HepG2 (cell line): Measurements from ENCODE around the gene RMI2. TPM values are rescaled to one million over a fixed set of nuclear protein-coding genes. Genes with fewer than 3 reads are reported as not detected.

Experiments used
- ATAC-seq: fragments of 200-7000 bp; cut with Tn5 transposase; 3 replicates; pipeline ENCODE4 v1.9.1; 2020; ENCODE audit warnings: mild to moderate bottlenecking, moderate library complexity
- BruUV-seq: library from RNA; stranded (reverse); fragments of 400-500 nt; replicated peaks from 2 replicates; lab custom pipeline; 2021; lab: Mats Ljungman, UMichigan
- CTCF ChIA-PET: fragments of 300-600 bp; formaldehyde crosslinking; extraction: SDS; loops from one replicate; lab custom pipeline; 2021; ENCODE audit warnings: low total read pairs, inconsistent platforms, low intra/inter-chr PET ratio; lab: Yijun Ruan, JAX
- POLR2A ChIA-PET: fragments of 350-600 bp; sonication (Branson Sonifier 250); formaldehyde crosslinking; loops from one replicate; lab custom pipeline; 2020; ENCODE audit warnings: antibody characterized with exemption, inconsistent platforms; lab: Yijun Ruan, JAX
- DNase-seq: peaks from one replicate; pipeline ENCODE4 v3.0.0-alpha.2; 2015; ENCODE audit warnings: low spot score
- FAIRE-seq: peaks from 3 replicates; lab custom pipeline; 2011; peaks lifted over from hg19 to GRCh38; lab: Jason Lieb, UNC
- H2AFZ ChIP-seq: one replicate; pipeline ENCODE4 v1.6.1; 2011; ENCODE audit warnings: low read length, inconsistent platforms
- H3K27ac ChIP-seq: fragments of 300-600 bp; 3 replicates; pipeline ENCODE4 v1.8.0; 2011; ENCODE audit warnings: mixed run types, mild to moderate bottlenecking, mixed read lengths, low read length, inconsistent platforms; ENCODE audit not compliant: insufficient read depth; ENCODE audit errors: extremely low read length
- H3K27me3 ChIP-seq, 2 experiments: fragments of 200-600 bp in 1 of 2; 2 replicates in 1 of 2; 3 replicates in 1 of 2; pipeline versions ENCODE4 v1.6.0 to v1.8.0; 2011; ENCODE audit warnings: low read length in 2 of 2, mild to moderate bottlenecking in 2 of 2, moderate library complexity in 2 of 2, inconsistent platforms in 1 of 2; ENCODE audit not compliant: insufficient read depth in 2 of 2, control insufficient read depth in 1 of 2
- H3K36me3 ChIP-seq, 2 experiments: fragments of 200-600 bp in 1 of 2; replicated peaks in 1 of 2; 2 replicates in 1 of 2; 3 replicates in 1 of 2; pipeline versions ENCODE4 v1.5.1 to v1.8.0; 2011; ENCODE audit warnings: low read length in 2 of 2, inconsistent platforms in 1 of 2; ENCODE audit not compliant: insufficient read depth in 2 of 2, control insufficient read depth in 1 of 2
- H3K4me1 ChIP-seq: 2 replicates; pipeline ENCODE4 v1.5.1; 2012; ENCODE audit warnings: low read length, inconsistent platforms; ENCODE audit not compliant: insufficient read depth
- H3K4me2 ChIP-seq: 2 replicates; pipeline ENCODE4 v1.6.0; 2011; ENCODE audit warnings: low read depth, low read length, inconsistent platforms
- H3K4me3 ChIP-seq, 3 experiments: fragments of 200-600 bp in 1 of 3; sonication (generic), shearing (Covaris generic) in 1 of 3; replicated peaks in 1 of 3; 2 replicates each; pipeline ENCODE4 v1.5.1; 2011 to 2016; ENCODE audit warnings: low read length in 3 of 3, inconsistent platforms in 2 of 3, low read depth in 2 of 3, mild to moderate bottlenecking in 2 of 3, control low read depth in 1 of 3, mixed read lengths in 1 of 3; ENCODE audit not compliant: insufficient read depth in 1 of 3
- H3K79me2 ChIP-seq: one replicate; pipeline ENCODE4 v1.6.1; 2011; ENCODE audit warnings: low read length, inconsistent platforms; ENCODE audit not compliant: insufficient read depth
- H3K9ac ChIP-seq: 2 replicates; pipeline ENCODE4 v1.6.0; 2011; ENCODE audit warnings: mild to moderate bottlenecking, low read depth, low read length, inconsistent platforms; ENCODE audit not compliant: insufficient read depth
- H3K9me3 ChIP-seq: 2 replicates; pipeline ENCODE4 v1.5.1; 2012; ENCODE audit warnings: mild to moderate bottlenecking, low read length
- H4K20me1 ChIP-seq: 2 replicates; pipeline ENCODE4 v1.6.0; 2011; ENCODE audit warnings: inconsistent platforms, mild to moderate bottlenecking, low read length, moderate library complexity; ENCODE audit not compliant: insufficient read depth
- CCAR2 ChIP-seq: fragments of 200-400 bp; formaldehyde crosslinking; optimal IDR thresholded peaks from 2 replicates; pipeline ENCODE3; 2018; ENCODE audit warnings: low read depth, mild to moderate bottlenecking, low read length, moderate library complexity
- FOSL2 ChIP-seq: sonication (generic); formaldehyde crosslinking; IDR thresholded peaks from 2 replicates; pipeline ENCODE4 v1.4.0; 2020; ENCODE audit warnings: missing genetic modification reagents
- JUND ChIP-seq: sonication (generic); formaldehyde crosslinking; IDR thresholded peaks from 2 replicates; pipeline ENCODE4 v1.8.0; 2022; ENCODE audit warnings: mild to moderate bottlenecking, missing genetic modification reagents
- POLR2A ChIP-seq, 2 experiments: IDR thresholded peaks; 2 replicates each; pipeline ENCODE4 v1.6.1; 2011; ENCODE audit warnings: low read depth in 2 of 2, low read length in 2 of 2, mild to moderate bottlenecking in 1 of 2, moderate library complexity in 1 of 2; ENCODE audit not compliant: insufficient read depth in 1 of 2
- POLR2AphosphoS5 ChIP-seq: IDR thresholded peaks from 2 replicates; pipeline ENCODE4 v1.6.1; 2012; ENCODE audit warnings: low read depth, low read length
- THRA ChIP-seq: sonication (generic); formaldehyde crosslinking; IDR thresholded peaks from 2 replicates; pipeline ENCODE4 v1.4.0; 2020; ENCODE audit warnings: missing genetic modification reagents, borderline replicate concordance
- ZNF136 ChIP-seq: sonication (generic); formaldehyde crosslinking; IDR thresholded peaks from 2 replicates; pipeline ENCODE4 v1.8.1; 2022; ENCODE audit warnings: low read depth, mild to moderate bottlenecking, moderate library complexity, missing genetic modification reagents
- ZNF18 ChIP-seq: sonication (generic); formaldehyde crosslinking; IDR thresholded peaks from 2 replicates; pipeline ENCODE4 v1.8.0; 2022; ENCODE audit warnings: mild to moderate bottlenecking, missing genetic modification reagents; ENCODE audit not compliant: insufficient replicate concordance
- ZNF260 ChIP-seq: sonication (generic); formaldehyde crosslinking; IDR thresholded peaks from 2 replicates; pipeline ENCODE4 v1.4.0; 2020; ENCODE audit warnings: missing genetic modification reagents, low read depth, mild to moderate bottlenecking, borderline replicate concordance
- ZNF280B ChIP-seq: sonication (generic); formaldehyde crosslinking; IDR thresholded peaks from 2 replicates; pipeline ENCODE4 v1.5.0; 2020; ENCODE audit warnings: missing genetic modification reagents, mild to moderate bottlenecking, borderline replicate concordance
- ZNF781 ChIP-seq: sonication (generic); formaldehyde crosslinking; IDR thresholded peaks from 2 replicates; pipeline ENCODE4 v1.5.1; 2020; ENCODE audit warnings: borderline replicate concordance, mild to moderate bottlenecking, missing genetic modification reagents; ENCODE audit errors: not compliant biosample characterization
- ZXDC ChIP-seq: sonication (generic); formaldehyde crosslinking; IDR thresholded peaks from 2 replicates; pipeline ENCODE4 v1.5.0; 2020; ENCODE audit warnings: mild to moderate bottlenecking, missing genetic modification reagents
- WGBS: methylation state at CpG from one replicate; pipeline ENCODE4 v1.1.6; 2017; ENCODE audit warnings: low lambda C conversion rate; 5-methylcytosine and 5-hydroxymethylcytosine counted together
- in situ Hi-C: cut with HindIII; loops from 2 replicates; pipeline ENCODE4 v1.10.0; 2017; ENCODE audit warnings: low pct_unique_long_range_greater_than_20kb; ENCODE audit not compliant: extremely low pct_ligation_motif_present
- intact Hi-C: fragments of 100-400 bp; cut with micrococcal nuclease; formaldehyde crosslinking; loops from one replicate; pipeline ENCODE4 v1.10.0; 2022; ENCODE audit not compliant: unreplicated experiment
- polyA plus RNA-seq, 8 experiments: library from polyadenylated mRNA; depleted of rRNA in 3 of 8; stranded (reverse) in 7 of 8; unstranded in 1 of 8; fragments of >200 nt; fragmentation: Illumina TruSeq in 4 of 8; extraction: Trizol in 4 of 8; gene quantifications; 2 replicates each; pipeline versions ENCODE4 v1.2.1 to v1.2.3, GENCODE V29; 2011 to 2016; ENCODE audit warnings: low read depth in 4 of 8, missing spikeins in 1 of 8, mixed read lengths in 1 of 8; ENCODE audit not compliant: insufficient read depth in 1 of 8
- total RNA-seq, 5 experiments: library from RNA; depleted of rRNA; stranded (reverse); fragments of >200 nt; fragmentation: Illumina TruSeq; extraction: Trizol; gene quantifications; 2 replicates each; pipeline ENCODE4 v1.2.3, GENCODE V29; 2016; ENCODE audit warnings: low read depth in 1 of 5

Gene RMI2
- total and polyA plus RNA-seq, 2 of the 13 experiments (the other 11 are each of a cell fraction or from before 2014, with no cell fraction given), result 24.5 to 55.7 TPM

GRCh38 chr16:11342021-11342855 lies 3.0 kb upstream of the RMI2 start (continued):
- TF ChIP-seq ZNF260 (CRISPR knock-in tag) (no peak), CCAR2 (no peak), ZNF18 (no peak), ZNF136 (CRISPR knock-in tag) (no peak), FOSL2 (peak; percentile 50; the same call in 1 of the 2 replicates)

GRCh38 chr16:11346700-11347319 lies 1.6 kb downstream of the RMI2 start:
- H3K36me3 ChIP-seq, result no peaks in the 10 kb centered on the region; a peak in 1 of 5 replicates
- intact Hi-C loops (no loop called here), in situ Hi-C loops (loop anchor here (5.0 kb wide), 1 partner anchor 90 kb away; the partner anchor contains the start of gene SOCS1)
- POLR2A ChIA-PET, result interaction anchor here (0.7 to 4.5 kb wide), 6 partner anchors 23 to 95 kb away, joined by 3 to 32 read pairs (median 5); partner anchors contain the start of gene SOCS1
- H3K4me1 ChIP-seq, result peaks cover 70% of the 10 kb centered on the region
- no peak overlapping the region for H3K27ac ChIP-seq
- H3K4me2 ChIP-seq, result peak overlapping the region; percentile 92
- H3K4me3 ChIP-seq, result peak overlapping the region in 1 of 3 experiments; percentile 75; a peak in 1 of 6 replicates
- peaks cover 47% of the 10 kb centered on the region for H3K79me2 ChIP-seq
- WGBS, result 94% methylated on average over 9 of the region's 9 CpGs
- CTCF ChIA-PET, result no interaction called here
- DNase-seq (no peak), ATAC-seq (no peak), FAIRE-seq (no peak)
- no peaks in the 10 kb centered on the region; a peak in 1 of 5 replicates for H3K27me3 ChIP-seq
- H4K20me1 ChIP-seq, result no peaks in the 10 kb centered on the region
- no peaks in the 10 kb centered on the region for H3K9me3 ChIP-seq
- no peak overlapping the region for H2AFZ ChIP-seq
- peak overlapping the region; percentile 6; the same call in 1 of the 2 replicates for H3K9ac ChIP-seq
- BruUV-seq, result no TSS peak
- 0 out of 2 replicates have a peak, but pooled peaks have one; percentile 26 for TF ChIP-seq ZXDC
- peak; percentile 24 for TF ChIP-seq ZNF781 (CRISPR knock-in tag)
- TF ChIP-seq JUND (CRISPR knock-in tag), result 0 out of 2 replicates have a peak, but pooled peaks have one; percentile 35
- no peak; the same call in 1 of the 2 replicates for TF ChIP-seq ZNF280B
- TF ChIP-seq POLR2AphosphoS5, result peak; percentile 41; the same call in 1 of the 2 replicates
- peak in 1 of 2 experiments; percentile 28; a peak in 1 of 4 replicates for TF ChIP-seq POLR2A (IDR thresholded peaks at IDR 0.05; ENCODE audit: insufficient read depth in 1 of 2, low read depth in 2 of 2, low read length in 2 of 2)
- TF ChIP-seq THRA (CRISPR knock-in tag), result no peak
